ENCODE data around the gene ICE2.

Gene ICE2

DNA sequence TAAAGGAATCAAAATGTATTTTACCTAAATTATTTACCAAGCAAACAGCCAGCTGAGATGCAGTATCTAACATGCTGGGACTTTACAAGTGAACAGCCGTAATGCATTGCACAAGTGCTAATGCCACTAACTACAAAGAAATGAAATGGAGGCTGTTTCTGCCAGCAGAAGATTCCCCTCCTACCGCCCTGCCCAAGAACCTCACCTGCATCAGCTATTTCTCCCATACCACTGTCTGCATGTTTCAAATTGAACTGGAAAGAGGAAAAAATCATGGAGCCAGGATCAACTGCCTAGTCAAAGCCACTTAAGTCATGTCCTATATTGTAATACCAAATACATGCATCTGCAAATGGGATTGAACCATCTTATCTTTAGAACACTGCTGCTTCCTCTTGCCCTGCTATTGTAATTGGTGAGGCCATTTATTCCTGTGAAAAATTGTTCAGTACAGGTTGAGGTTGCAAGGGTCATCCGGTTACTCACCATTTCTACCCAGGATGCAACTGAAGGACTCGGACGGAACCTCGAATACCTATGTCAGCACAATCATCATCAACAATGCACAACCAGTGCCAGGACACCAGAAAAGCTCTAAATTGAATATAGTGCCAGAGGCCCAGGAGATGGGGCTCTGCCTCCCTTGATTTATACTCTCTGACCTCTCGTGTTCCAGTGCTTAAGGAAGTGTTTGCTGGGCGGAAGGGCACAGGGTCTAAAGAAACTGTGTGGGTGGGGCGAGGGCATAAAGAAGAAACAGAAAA, 108.7 kb downstream of the ICE2 start:
- H3K79me2 ChIP-seq (ENCODE audit: low read length), result no peaks in the 10 kb centered on the region
- H3K4me2 ChIP-seq (ENCODE audit: low read length), result no peak overlapping the region
- no peak for TF ChIP-seq CTCF (IDR thresholded peaks at IDR 0.05; ENCODE audit: low read depth, low read length)
- no peak for TF ChIP-seq EZH2phosphoT487 (IDR thresholded peaks at IDR 0.05; ENCODE audit: low read depth)
- no peaks in the 10 kb centered on the region for H3K9me3 ChIP-seq (ENCODE audit: insufficient read depth, low read length)
- H3K36me3 ChIP-seq (replicated peaks; ENCODE audit: low read depth, low read length), result peaks cover 24% of the 10 kb centered on the region
- H3K27ac ChIP-seq (ENCODE audit: low read length), result no peak overlapping the region
- peaks cover under 1% of the 10 kb centered on the region; the same call in 1 of the 2 replicates for H4K20me1 ChIP-seq (ENCODE audit: insufficient read depth, low read length)
- no peak overlapping the region for H2AFZ ChIP-seq (ENCODE audit: low read depth, low read length)
- no peaks in the 10 kb centered on the region for H3K27me3 ChIP-seq (ENCODE audit: low read depth, low read length)
- H3K4me1 ChIP-seq (ENCODE audit: low read length), result no peaks in the 10 kb centered on the region
- no peak overlapping the region for H3K9ac ChIP-seq (ENCODE audit: low read length)
- H3K4me3 ChIP-seq (ENCODE audit: low read length), result no peak overlapping the region

GRCh38 chr15:60369696-60370095, 109.2 kb downstream of the ICE2 start:
- no peaks in the 10 kb centered on the region for H3K9me3 ChIP-seq (ENCODE audit: insufficient read depth, low read length)
- H4K20me1 ChIP-seq (ENCODE audit: insufficient read depth, low read length), result no peaks in the 10 kb centered on the region
- H3K79me2 ChIP-seq (ENCODE audit: low read length), result no peaks in the 10 kb centered on the region
- no peak overlapping the region for H3K9ac ChIP-seq (ENCODE audit: low read length)
- no peak overlapping the region for H3K27ac ChIP-seq (ENCODE audit: low read length)
- H3K4me2 ChIP-seq (ENCODE audit: low read length), result no peak overlapping the region
- peaks cover 25% of the 10 kb centered on the region for H3K36me3 ChIP-seq (replicated peaks; ENCODE audit: low read depth, low read length)
- H3K27me3 ChIP-seq (ENCODE audit: low read depth, low read length), result no peaks in the 10 kb centered on the region
- no peak overlapping the region for H3K4me3 ChIP-seq (ENCODE audit: low read length)
- no peak for TF ChIP-seq EZH2phosphoT487 (IDR thresholded peaks at IDR 0.05; ENCODE audit: low read depth)
- TF ChIP-seq CTCF (IDR thresholded peaks at IDR 0.05; ENCODE audit: low read depth, low read length), result no peak
- H3K4me1 ChIP-seq (ENCODE audit: low read length), result no peaks in the 10 kb centered on the region
- no peak overlapping the region for H2AFZ ChIP-seq (ENCODE audit: low read depth, low read length)
